ENCODE measurements around the gene C17orf100.
A peak's percentile ranks its signal among the peaks of the same experiment; 100 is the strongest.

Gene C17orf100

DNA sequence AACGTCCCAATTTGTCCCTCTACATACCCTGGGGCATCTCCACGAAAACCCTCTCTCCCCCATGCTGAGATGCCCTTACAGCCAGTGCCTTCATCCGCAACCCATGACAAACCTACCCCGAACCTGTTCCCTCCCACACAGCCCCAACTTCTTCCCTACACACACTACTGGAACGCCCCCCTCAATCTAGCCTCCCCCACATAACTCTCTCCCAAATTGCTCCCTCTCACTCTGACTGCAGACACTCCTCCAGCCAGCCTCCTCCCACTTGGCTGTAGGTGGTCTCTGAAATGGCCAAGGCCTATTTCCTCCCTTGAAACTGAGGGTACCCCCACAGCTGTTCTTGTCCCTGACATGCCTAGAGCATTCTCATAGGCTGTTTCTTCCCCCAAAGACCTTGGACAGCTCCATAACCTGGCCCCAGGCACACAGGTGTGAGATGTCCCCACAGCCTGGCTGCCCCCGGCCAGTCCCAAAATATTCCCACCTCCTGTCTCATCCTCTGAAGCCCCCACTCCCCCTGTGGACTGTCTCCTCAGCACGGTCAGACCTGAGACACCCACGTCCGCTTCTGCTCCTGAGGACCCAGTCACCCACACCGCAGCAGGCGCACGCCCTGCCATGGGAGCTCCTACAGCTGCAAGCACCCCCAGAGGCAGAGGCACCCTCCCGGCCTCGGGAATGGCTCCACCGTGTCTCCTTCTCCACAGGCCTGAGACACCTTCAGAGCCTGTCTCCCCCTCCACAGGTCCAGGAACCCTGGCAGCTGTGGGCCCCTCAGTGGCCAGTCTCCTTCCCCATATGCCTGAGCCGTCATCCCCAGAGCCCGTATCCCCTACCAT is 14.7 kb upstream of the C17orf100 start:
- DNase-seq (ENCODE audit: low read depth), result no peak
- H3K4me3 ChIP-seq (ENCODE audit: low read depth, low read length), result no peak overlapping the region
- TF ChIP-seq, protein P1, sequence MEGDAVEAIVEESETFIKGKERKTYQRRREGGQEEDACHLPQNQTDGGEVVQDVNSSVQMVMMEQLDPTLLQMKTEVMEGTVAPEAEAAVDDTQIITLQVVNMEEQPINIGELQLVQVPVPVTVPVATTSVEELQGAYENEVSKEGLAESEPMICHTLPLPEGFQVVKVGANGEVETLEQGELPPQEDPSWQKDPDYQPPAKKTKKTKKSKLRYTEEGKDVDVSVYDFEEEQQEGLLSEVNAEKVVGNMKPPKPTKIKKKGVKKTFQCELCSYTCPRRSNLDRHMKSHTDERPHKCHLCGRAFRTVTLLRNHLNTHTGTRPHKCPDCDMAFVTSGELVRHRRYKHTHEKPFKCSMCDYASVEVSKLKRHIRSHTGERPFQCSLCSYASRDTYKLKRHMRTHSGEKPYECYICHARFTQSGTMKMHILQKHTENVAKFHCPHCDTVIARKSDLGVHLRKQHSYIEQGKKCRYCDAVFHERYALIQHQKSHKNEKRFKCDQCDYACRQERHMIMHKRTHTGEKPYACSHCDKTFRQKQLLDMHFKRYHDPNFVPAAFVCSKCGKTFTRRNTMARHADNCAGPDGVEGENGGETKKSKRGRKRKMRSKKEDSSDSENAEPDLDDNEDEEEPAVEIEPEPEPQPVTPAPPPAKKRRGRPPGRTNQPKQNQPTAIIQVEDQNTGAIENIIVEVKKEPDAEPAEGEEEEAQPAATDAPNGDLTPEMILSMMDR (conservative IDR thresholded peaks at IDR 0.05; ENCODE audit: low read depth, low read length), result no peak

DNA sequence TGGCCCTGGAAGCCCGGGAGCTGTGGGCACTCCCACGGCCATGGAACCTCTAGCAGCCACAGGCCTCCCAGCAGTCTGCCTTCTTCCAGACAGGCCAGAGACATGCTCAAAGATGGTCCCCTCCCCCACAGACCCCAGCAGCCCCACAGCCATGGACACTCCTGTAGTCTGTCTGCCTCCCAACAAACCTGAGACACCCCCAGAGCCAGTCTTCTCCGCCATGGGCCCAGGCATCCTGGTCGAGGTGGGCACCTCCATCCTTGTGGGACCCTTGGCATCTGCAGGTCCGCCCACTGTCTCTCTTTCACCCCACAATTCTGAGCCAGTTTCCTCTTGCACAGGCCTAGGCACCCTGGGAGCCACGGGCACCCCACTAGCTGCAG is 14.1 kb upstream of the C17orf100 start:
- H3K4me3 ChIP-seq (ENCODE audit: low read depth, low read length), result no peak overlapping the region
- TF ChIP-seq, protein P1 (conservative IDR thresholded peaks at IDR 0.05; ENCODE audit: low read depth, low read length), result no peak
- DNase-seq (ENCODE audit: low read depth), result no peak

- DNase-seq (ENCODE audit: low read depth), result no peak
- TF ChIP-seq, protein P1 (conservative IDR thresholded peaks at IDR 0.05; ENCODE audit: low read depth, low read length), result no peak
- no peak overlapping the region for H3K4me3 ChIP-seq (ENCODE audit: low read depth, low read length)
These were observed 13.3 kb upstream of the C17orf100 start for GRCh38 chr17:6638046-6638908.

- H3K4me3 ChIP-seq (ENCODE audit: low read depth, low read length), result peak overlapping the region; percentile 76
- TF ChIP-seq, protein P1 (conservative IDR thresholded peaks at IDR 0.05; ENCODE audit: low read depth, low read length), result no peak
- DNase-seq (ENCODE audit: low read depth), result no peak
These were observed 12.5 kb upstream of the C17orf100 start for GRCh38 chr17:6639014-6639585.

DNA sequence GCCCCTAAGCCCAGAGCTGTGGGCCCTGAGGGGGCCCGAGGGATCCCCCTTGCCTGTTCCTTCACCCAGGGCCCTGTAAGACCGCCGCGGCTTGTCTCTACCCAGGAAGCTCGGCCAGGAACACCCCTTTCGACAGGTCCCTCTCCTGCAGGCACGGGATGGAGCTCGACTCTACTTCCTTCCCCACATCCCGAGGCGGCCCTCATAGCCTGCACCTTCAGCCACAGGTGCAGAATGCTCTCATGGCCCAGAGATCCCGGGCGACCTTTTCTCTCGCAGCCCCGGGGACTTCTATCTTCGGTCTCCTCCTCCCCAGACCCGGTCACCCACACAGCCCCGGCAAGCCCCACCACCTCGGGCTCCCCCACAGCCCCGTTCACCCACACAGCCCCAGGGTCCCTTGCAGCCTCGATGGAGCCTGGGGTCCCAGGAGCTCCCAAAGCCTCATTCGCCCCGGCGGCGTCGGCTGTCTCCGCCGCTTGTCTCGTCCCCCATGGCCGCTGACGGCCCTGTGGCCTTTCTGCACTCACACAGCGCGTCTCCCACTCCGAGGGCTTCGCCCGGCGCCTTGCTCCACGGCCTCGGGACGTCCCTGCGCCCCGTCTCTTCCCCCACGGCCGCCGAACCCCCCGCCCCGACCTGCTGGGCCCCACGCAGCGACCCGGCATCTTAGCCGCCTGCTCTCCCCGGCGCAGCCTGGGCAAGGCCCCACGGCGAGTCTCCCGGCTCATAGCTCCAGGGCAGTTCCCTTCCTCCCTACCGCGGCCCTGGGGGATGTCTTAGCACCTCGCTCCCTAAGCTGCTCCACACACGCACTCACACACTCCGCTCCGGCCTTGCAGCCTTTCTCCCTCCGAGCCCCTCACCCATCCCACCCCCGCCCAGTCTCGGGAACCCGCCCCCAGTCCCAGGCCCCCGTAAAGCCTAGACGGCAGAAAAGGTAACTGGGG is 11.7 kb upstream of the C17orf100 start:
- TF ChIP-seq, protein P1 (conservative IDR thresholded peaks at IDR 0.05; ENCODE audit: low read depth, low read length), result no peak
- DNase-seq (ENCODE audit: low read depth), result peak; percentile 57
- peak overlapping the region; percentile 76 for H3K4me3 ChIP-seq (ENCODE audit: low read depth, low read length)
